GM21360 (cell line): ENCODE measurements around the gene ADGRB3.

ENCODE experiments used
- ATAC-seq: cut with Tn5 transposase; IDR thresholded peaks from one replicate; pipeline ENCODE4 v1.9.1; 2021; ENCODE audit warnings: mild to moderate bottlenecking, moderate library complexity; ENCODE audit not compliant: unreplicated experiment

Gene ADGRB3

DNA sequence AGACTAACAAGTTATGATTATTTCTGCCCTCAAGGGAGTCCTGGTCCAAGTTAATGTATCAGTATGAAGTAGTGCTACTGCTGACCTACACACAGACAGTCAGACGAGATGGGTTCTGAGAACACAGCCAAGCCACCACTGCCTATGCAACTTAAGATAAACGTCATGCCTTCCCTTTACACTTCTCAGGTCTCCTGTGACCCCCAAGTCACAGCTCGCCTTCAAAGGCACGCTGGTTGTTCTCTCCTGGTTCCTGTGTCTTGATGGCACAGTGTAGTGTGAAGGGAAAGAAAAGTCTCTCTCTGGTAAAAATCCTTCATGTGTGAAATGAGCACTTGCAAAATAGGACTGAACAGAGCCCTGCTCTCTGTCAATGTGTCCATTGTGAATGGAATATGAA lies 377.8 kb downstream of the ADGRB3 start:
- no peak for ATAC-seq

DNA sequence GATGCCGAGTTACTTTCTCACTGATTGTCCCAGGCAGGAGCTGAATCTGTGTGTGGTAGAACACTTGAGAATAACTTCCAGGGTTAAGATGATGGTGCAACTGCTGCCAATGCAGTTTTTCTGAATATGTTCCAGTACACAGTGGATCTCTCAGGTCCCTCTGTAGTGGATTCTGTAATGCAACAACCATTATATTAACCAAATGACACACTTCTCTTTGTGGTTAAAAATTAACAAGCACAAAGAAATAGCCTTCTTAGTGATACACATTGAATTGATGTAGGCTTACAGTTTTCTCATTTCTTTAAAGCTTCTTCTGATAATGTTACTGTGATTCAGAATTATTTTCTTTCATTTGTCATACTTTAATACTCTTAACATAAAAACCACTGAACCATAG lies 383.8 kb downstream of the ADGRB3 start:
- ATAC-seq, result no peak

GRCh38 chr6:69019832-69020231 lies 384.8 kb downstream of the ADGRB3 start:
- no peak for ATAC-seq

DNA sequence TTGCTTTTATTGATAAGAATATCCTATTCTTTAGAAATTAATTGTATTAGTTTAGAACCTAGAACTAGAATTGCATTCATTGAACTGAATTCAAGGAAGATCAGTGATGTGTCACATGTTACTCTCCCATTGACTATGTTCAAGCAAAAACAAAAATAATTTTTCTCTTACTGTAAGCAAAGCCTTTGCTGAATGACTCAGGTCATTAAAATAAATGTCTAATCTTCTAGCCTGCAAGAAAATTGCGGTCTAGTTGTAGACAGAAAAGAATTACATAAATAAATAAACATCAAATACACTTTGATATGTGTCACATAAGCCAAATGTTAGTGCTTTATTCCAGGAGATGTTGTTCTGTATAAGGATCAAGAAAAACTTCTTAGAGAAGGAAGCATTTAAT lies 387.9 kb downstream of the ADGRB3 start:
- no peak for ATAC-seq

- no peak for ATAC-seq
Measured at GRCh38 chr6:69026243-69026642, 391.2 kb downstream of the ADGRB3 start.

- ATAC-seq, result no peak
Measured at GRCh38 chr6:69026715-69027114, 391.6 kb downstream of the ADGRB3 start.

- no peak for ATAC-seq
Measured at GRCh38 chr6:69027861-69028260, 392.8 kb downstream of the ADGRB3 start.

- no peak for ATAC-seq
Measured at GRCh38 chr6:69038841-69039240, 403.8 kb downstream of the ADGRB3 start.

- no peak for ATAC-seq
Measured at GRCh38 chr6:69042297-69042696, 407.2 kb downstream of the ADGRB3 start.

- ATAC-seq, result no peak
Measured at GRCh38 chr6:69044534-69044933, 409.5 kb downstream of the ADGRB3 start.

- ATAC-seq, result no peak
Measured at GRCh38 chr6:69059413-69059812, 424.3 kb downstream of the ADGRB3 start.

DNA sequence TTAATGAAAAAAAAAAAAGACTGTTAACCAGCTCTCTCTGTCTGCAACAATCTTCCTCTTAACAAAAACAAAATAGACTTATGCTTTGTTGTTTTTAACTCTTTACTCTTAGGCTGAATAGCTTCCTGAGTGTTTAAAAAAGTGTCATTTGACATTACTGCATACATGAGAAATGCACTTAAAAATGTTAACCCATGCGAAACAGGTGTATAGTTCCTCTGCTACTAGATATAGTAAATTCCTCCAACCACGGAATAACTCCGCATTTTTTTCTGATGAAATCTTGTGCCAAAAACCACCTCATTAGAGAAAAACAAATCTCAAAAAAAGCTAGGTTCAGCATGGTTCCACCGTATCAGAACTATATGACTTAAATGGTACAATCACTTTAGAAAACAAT lies 426.0 kb downstream of the ADGRB3 start:
- no peak for ATAC-seq

GRCh38 chr6:69063401-69063800 lies 428.3 kb downstream of the ADGRB3 start:
- no peak for ATAC-seq

GRCh38 chr6:69064226-69064625 lies 429.1 kb downstream of the ADGRB3 start:
- no peak for ATAC-seq

GRCh38 chr6:69069881-69070280 lies 434.8 kb downstream of the ADGRB3 start:
- no peak for ATAC-seq

DNA sequence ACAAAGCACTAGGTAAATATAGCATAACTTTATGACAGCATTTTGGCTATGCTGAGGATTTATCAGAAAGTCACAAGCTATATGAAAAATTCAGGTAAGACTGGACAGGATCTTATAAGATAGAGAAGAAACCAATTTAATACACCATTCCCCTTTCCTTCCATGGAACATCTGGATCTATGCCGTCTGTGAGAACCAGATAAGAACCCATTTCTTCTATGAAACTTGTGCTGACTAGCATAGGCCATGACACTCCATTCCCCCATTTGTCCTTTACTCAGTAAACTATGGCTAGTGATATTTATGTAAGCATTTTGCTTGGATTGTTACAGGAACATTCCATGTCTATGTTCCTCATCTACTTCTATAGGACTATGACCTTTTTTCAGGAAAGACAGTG lies 437.7 kb downstream of the ADGRB3 start:
- no peak for ATAC-seq

DNA sequence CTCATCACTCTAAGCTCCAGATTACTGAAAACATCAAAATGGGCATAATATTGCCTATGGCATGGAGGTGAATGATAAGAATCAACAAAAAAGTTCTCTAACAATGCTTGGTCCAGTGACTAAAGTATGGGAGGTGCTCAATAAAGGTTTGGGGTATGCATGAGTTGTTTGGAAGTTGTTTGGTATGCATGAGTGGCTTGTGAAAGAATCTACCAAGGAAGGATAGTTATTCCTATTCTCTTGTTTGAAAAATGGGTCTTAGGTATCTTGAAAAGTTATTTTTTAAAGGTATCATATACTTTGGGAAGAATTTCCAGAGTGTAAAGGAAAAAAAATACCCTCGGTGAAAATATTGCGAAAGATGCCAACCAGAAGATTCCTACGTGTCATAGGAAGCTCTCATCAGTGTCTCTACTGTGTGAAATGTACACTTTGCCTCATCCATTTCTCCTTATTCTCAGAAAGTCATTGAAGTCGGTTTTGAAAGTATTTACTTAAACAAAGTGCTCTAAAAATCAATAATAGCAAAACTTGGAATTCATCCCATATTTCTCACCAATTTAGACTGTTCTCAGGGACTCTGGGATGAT lies 449.8 kb downstream of the ADGRB3 start:
- no peak for ATAC-seq

DNA sequence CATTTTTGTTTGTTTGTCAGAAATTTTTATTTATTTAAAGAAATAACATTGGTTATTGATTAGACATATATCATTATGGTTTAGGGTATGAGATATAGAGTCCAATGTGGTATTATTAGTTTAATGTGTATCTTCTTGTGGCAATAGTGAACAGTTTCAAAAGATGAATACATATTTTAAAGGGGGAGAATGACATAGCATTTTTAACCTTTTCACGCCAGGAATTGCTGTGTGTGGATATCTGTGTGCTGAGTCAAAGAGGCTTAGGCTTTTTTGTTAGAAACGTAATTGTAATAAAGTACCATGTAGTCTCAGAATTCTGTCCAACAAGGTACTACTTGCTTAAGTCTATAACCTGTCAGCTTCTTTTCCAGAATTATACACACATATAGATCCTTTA lies 451.6 kb downstream of the ADGRB3 start:
- ATAC-seq, result no peak

- no peak for ATAC-seq
Measured at GRCh38 chr6:69089539-69089938, 454.5 kb downstream of the ADGRB3 start.

DNA sequence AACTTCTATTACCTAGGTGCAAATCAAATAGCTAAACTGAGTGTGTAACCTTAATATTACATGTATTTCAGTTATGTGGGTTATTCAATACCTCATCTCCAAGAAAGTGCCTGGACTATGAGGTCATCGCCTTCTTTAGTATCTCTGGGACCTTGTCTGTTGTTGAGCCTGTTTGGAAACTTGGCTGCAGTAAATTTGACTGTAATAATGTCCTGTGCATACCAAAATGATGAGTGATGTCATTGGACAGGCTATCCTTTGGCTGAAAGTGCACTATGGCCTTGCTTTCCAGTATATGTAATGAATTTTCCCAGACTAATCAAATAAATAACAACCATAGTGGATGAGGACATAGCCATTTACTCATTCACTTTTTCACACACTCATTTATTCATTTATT lies 455.1 kb downstream of the ADGRB3 start:
- no peak for ATAC-seq

- no peak for ATAC-seq
Measured at GRCh38 chr6:69096681-69097080, 461.6 kb downstream of the ADGRB3 start.

- ATAC-seq, result no peak
Measured at GRCh38 chr6:69097948-69098347, 462.9 kb downstream of the ADGRB3 start.

- ATAC-seq, result no peak
Measured at GRCh38 chr6:69098910-69099309, 463.8 kb downstream of the ADGRB3 start.

GRCh38 chr6:69100772-69101171 lies 465.7 kb downstream of the ADGRB3 start:
- no peak for ATAC-seq
